Measurements from ENCODE around the gene CCSAP.
"Not testable (repeated sequence)": the region's sequence is repeated elsewhere in the genome, so short reads cannot be mapped to it uniquely, and the experiment has no call there.

CCSAP gene

GRCh38 chr1:229296541-229296941, 46.3 kb downstream of the CCSAP start:
- H3K27me3 ChIP-seq: no peaks in the 10 kb centered on the region
- H3K36me3 ChIP-seq: peaks cover 12% of the 10 kb centered on the region
- TF ChIP-seq CTCF (IDR thresholded peaks at IDR 0.05): no peak
- no peak overlapping the region for H3K27ac ChIP-seq
- no peaks in the 10 kb centered on the region for H3K4me1 ChIP-seq (ENCODE audit: control insufficient read depth in 1 of 2, insufficient read depth in 1 of 2, low read depth in 1 of 2, low read length in 1 of 2)
- no peaks in the 10 kb centered on the region for H3K9me3 ChIP-seq
- H3K4me3 ChIP-seq (ENCODE audit: low read depth in 1 of 2, low read length in 1 of 2): no peak overlapping the region

GRCh38 chr1:229295745-229296144, 47.1 kb downstream of the CCSAP start:
- H3K4me3 ChIP-seq (ENCODE audit: low read depth in 1 of 2, low read length in 1 of 2): no peak overlapping the region
- peaks cover 12% of the 10 kb centered on the region for H3K36me3 ChIP-seq
- H3K27ac ChIP-seq: no peak overlapping the region
- no peaks in the 10 kb centered on the region for H3K9me3 ChIP-seq
- no peak for TF ChIP-seq CTCF (IDR thresholded peaks at IDR 0.05)
- no peaks in the 10 kb centered on the region for H3K27me3 ChIP-seq
- no peaks in the 10 kb centered on the region for H3K4me1 ChIP-seq (ENCODE audit: control insufficient read depth in 1 of 2, insufficient read depth in 1 of 2, low read depth in 1 of 2, low read length in 1 of 2)

GRCh38 chr1:229293528-229294204, 49.2 kb downstream of the CCSAP start:
- no peaks in the 10 kb centered on the region for H3K9me3 ChIP-seq
- H3K4me1 ChIP-seq (ENCODE audit: control insufficient read depth in 1 of 2, insufficient read depth in 1 of 2, low read depth in 1 of 2, low read length in 1 of 2): no peaks in the 10 kb centered on the region
- no peak overlapping the region for H3K4me3 ChIP-seq (ENCODE audit: low read depth in 1 of 2, low read length in 1 of 2)
- H3K27ac ChIP-seq: no peak overlapping the region
- H3K27me3 ChIP-seq: no peaks in the 10 kb centered on the region
- H3K36me3 ChIP-seq: no peaks in the 10 kb centered on the region
- TF ChIP-seq CTCF (IDR thresholded peaks at IDR 0.05): no peak

GRCh38 chr1:229291686-229292085, 51.2 kb downstream of the CCSAP start:
- not testable (repeated sequence) for H3K4me3 ChIP-seq (ENCODE audit: low read depth in 1 of 2, low read length in 1 of 2); H3K4me1 ChIP-seq (ENCODE audit: control insufficient read depth in 1 of 2, insufficient read depth in 1 of 2, low read depth in 1 of 2, low read length in 1 of 2); H3K9me3 ChIP-seq; H3K27ac ChIP-seq; H3K27me3 ChIP-seq; H3K36me3 ChIP-seq

GRCh38 chr1:229288516-229288915, 54.3 kb downstream of the CCSAP start:
- Histone ChIP-seq H3K4me1 (ENCODE audit: control insufficient read depth in 1 of 2, insufficient read depth in 1 of 2, low read depth in 1 of 2, low read length in 1 of 2) (no peaks in the 10 kb centered on the region), H3K27me3 (no peaks in the 10 kb centered on the region), H3K4me3 (ENCODE audit: low read depth in 1 of 2, low read length in 1 of 2) (no peak overlapping the region), H3K27ac (no peak overlapping the region), H3K36me3 (no peaks in the 10 kb centered on the region), H3K9me3 (no peaks in the 10 kb centered on the region)
- TF ChIP-seq CTCF (IDR thresholded peaks at IDR 0.05): no peak

- no peaks in the 10 kb centered on the region for H3K36me3 ChIP-seq
- H3K27ac ChIP-seq: no peak overlapping the region
- peaks cover 10% of the 10 kb centered on the region for H3K27me3 ChIP-seq
- no peak for TF ChIP-seq CTCF (IDR thresholded peaks at IDR 0.05)
- H3K4me3 ChIP-seq (ENCODE audit: low read depth in 1 of 2, low read length in 1 of 2): no peak overlapping the region
- H3K9me3 ChIP-seq: no peaks in the 10 kb centered on the region
- H3K4me1 ChIP-seq (ENCODE audit: control insufficient read depth in 1 of 2, insufficient read depth in 1 of 2, low read depth in 1 of 2, low read length in 1 of 2): no peaks in the 10 kb centered on the region
Measured at GRCh38 chr1:229287267-229287666, 55.6 kb downstream of the CCSAP start.
